Measurements from ENCODE around the gene CASP9. TPM values are rescaled to one million over a fixed set of nuclear protein-coding genes. Genes with fewer than 3 reads are reported as not detected.

Gene CASP9
- total RNA-seq, 1 experiment from 2014 or later = 12.4 TPM

- POLR2A ChIA-PET (ENCODE audit: unreplicated experiment) = interaction anchor here (0.5 to 0.6 kb wide), 2 partner anchors 91 to 513 kb away, joined by 3 to 35 read pairs; no protein-coding TSS in a partner anchor
- no peaks in the 10 kb centered on the region for H3K9me3 ChIP-seq (ENCODE audit: insufficient read depth, low read depth)
- BruUV-seq (replicated peaks) = no TSS peak
- peaks cover 15% of the 10 kb centered on the region; the same call in 1 of the 2 replicates for H3K79me2 ChIP-seq (ENCODE audit: low read depth)
- CTCF ChIA-PET = no interaction called here
- H3K4me1 ChIP-seq (replicated peaks; ENCODE audit: insufficient read depth) = peaks cover 17% of the 10 kb centered on the region
- H3K27me3 ChIP-seq (ENCODE audit: insufficient read depth, low read depth) = no peaks in the 10 kb centered on the region
- peak overlapping the region; percentile 62 for H3K4me3 ChIP-seq
- DNase-seq = peak in 1 of 2 experiments; percentile 98
- peak overlapping the region; percentile 54 for H3K27ac ChIP-seq
- intact Hi-C loops (cut with micrococcal nuclease; ENCODE audit: unreplicated experiment) = loop anchor here (2.0 to 10.0 kb wide), 7 partner anchors 33 to 619 kb away; partner anchors contain the start of gene TMEM51
- TF ChIP-seq CTCF (conservative IDR thresholded peaks at IDR 0.05) = no peak
- no peak for TF ChIP-seq EZH2 (IDR thresholded peaks at IDR 0.05; ENCODE audit: low read depth)
- H3K36me3 ChIP-seq (ENCODE audit: low read depth) = no peaks in the 10 kb centered on the region
- H3F3A ChIP-seq (ENCODE audit: insufficient read depth, low read depth) = peaks cover 25% of the 10 kb centered on the region
- H2AFZ ChIP-seq = peak overlapping the region; percentile 81
- no peaks in the 10 kb centered on the region for H3K9me2 ChIP-seq (ENCODE audit: insufficient read depth)
- H4K20me1 ChIP-seq (ENCODE audit: insufficient read depth) = no peaks in the 10 kb centered on the region
- peak overlapping the region; percentile 93 for H3K4me2 ChIP-seq
These were observed 1.3 kb upstream of the CASP9 start for GRCh38 chr1:15525050-15526020.

- H3F3A ChIP-seq (ENCODE audit: insufficient read depth, low read depth) = peaks cover 25% of the 10 kb centered on the region
- TF ChIP-seq CTCF (conservative IDR thresholded peaks at IDR 0.05) (no peak), EZH2 (IDR thresholded peaks at IDR 0.05; ENCODE audit: low read depth) (no peak)
- intact Hi-C loops (cut with micrococcal nuclease; ENCODE audit: unreplicated experiment) = loop anchor here (1.0 to 10.0 kb wide), 6 partner anchors 93 to 620 kb away; partner anchors contain the start of genes DDI2 and TMEM51
- BruUV-seq (replicated peaks) = no TSS peak
- peak overlapping the region; percentile 43; the same call in 1 of the 2 replicates for H3K4me3 ChIP-seq
- H3K9me3 ChIP-seq (ENCODE audit: insufficient read depth, low read depth) = no peaks in the 10 kb centered on the region
- no peak overlapping the region; the same call in 1 of the 2 replicates for H2AFZ ChIP-seq
- H3K9me2 ChIP-seq (ENCODE audit: insufficient read depth) = no peaks in the 10 kb centered on the region
- no peaks in the 10 kb centered on the region for H3K27me3 ChIP-seq (ENCODE audit: insufficient read depth, low read depth)
- peaks cover 17% of the 10 kb centered on the region for H3K4me1 ChIP-seq (replicated peaks; ENCODE audit: insufficient read depth)
- peaks cover 15% of the 10 kb centered on the region; the same call in 1 of the 2 replicates for H3K79me2 ChIP-seq (ENCODE audit: low read depth)
- ChIA-PET POLR2A (ENCODE audit: unreplicated experiment) (no interaction called here), CTCF (no interaction called here)
- no peaks in the 10 kb centered on the region for H3K36me3 ChIP-seq (ENCODE audit: low read depth)
- no peak overlapping the region for H3K4me2 ChIP-seq
- H3K27ac ChIP-seq = peak overlapping the region; percentile 78
- H4K20me1 ChIP-seq (ENCODE audit: insufficient read depth) = no peaks in the 10 kb centered on the region
- peak; percentile 83 to 99 for DNase-seq
These were observed 451 bp upstream of the CASP9 start for GRCh38 chr1:15524283-15525049.

All from PC-9 (cell line).